ENCODE measurements around the gene FAM81A. TPM values are rescaled to one million over a fixed set of nuclear protein-coding genes. Genes with fewer than 3 reads are reported as not detected.

FAM81A gene
- total RNA-seq, 2 experiments from 2014 or later, result not detected

GRCh38 chr15:59416816-59417215, 21.2 kb upstream of the FAM81A start:
- Mint-ChIP-seq H3K4me1 (ENCODE audit: low read depth) (peaks cover 10% of the 10 kb centered on the region), H3K4me3 (no peak overlapping the region), H3K27ac (no peak overlapping the region), H3K36me3 (ENCODE audit: low read depth) (no peaks in the 10 kb centered on the region), H3K9me3 (no peaks in the 10 kb centered on the region), H3K27me3 (no peaks in the 10 kb centered on the region)
- ChIA-PET CTCF (interaction anchor here (0.5 kb wide), 1 partner anchor 274 kb away, joined by 3 read pairs; no protein-coding TSS in a partner anchor), POLR2A (no interaction called here)
- ATAC-seq (ENCODE audit: poor library complexity) (no peak), DNase-seq (no peak)
- H3K4me1 ChIP-seq (ENCODE audit: insufficient read depth, low read length), result peaks cover 12% of the 10 kb centered on the region
- peaks cover 0 to 5% of the 10 kb centered on the region in 2 experiments for H3K27me3 ChIP-seq (ENCODE audit: control insufficient read depth in 1 of 2, insufficient read depth in 2 of 2, low read length in 2 of 2)
- no peak overlapping the region for H3K4me3 ChIP-seq (ENCODE audit: low read length)
- no peaks in the 10 kb centered on the region for H3K36me3 ChIP-seq (ENCODE audit: insufficient read depth, low read length)
- no peak for TF ChIP-seq CTCF (IDR thresholded peaks at IDR 0.05)
- no peak overlapping the region for H3K27ac ChIP-seq (ENCODE audit: low read depth in 1 of 2, low read length in 2 of 2)
- intact Hi-C loops (cut with DNase I, micrococcal nuclease), result no loop called here
- no peaks in the 10 kb centered on the region for H3K9me3 ChIP-seq (ENCODE audit: control insufficient read depth in 1 of 2, insufficient read depth in 1 of 2, low read length in 2 of 2)

- H3K27me3 ChIP-seq (ENCODE audit: control insufficient read depth in 1 of 2, insufficient read depth in 2 of 2, low read length in 2 of 2), result peaks cover 0 to 5% of the 10 kb centered on the region in 2 experiments
- ChIA-PET POLR2A (no interaction called here), CTCF (no interaction called here)
- H3K36me3 Mint-ChIP-seq (ENCODE audit: low read depth), result no peaks in the 10 kb centered on the region
- no peaks in the 10 kb centered on the region for H3K9me3 Mint-ChIP-seq
- H3K9me3 ChIP-seq (ENCODE audit: control insufficient read depth in 1 of 2, insufficient read depth in 1 of 2, low read length in 2 of 2), result no peaks in the 10 kb centered on the region
- H3K4me3 Mint-ChIP-seq, result no peak overlapping the region
- no peak overlapping the region for H3K27ac Mint-ChIP-seq
- H3K27ac ChIP-seq (ENCODE audit: low read depth in 1 of 2, low read length in 2 of 2), result no peak overlapping the region
- no peak overlapping the region for H3K4me3 ChIP-seq (ENCODE audit: low read length)
- no peaks in the 10 kb centered on the region for H3K4me1 ChIP-seq (ENCODE audit: insufficient read depth, low read length)
- DNase-seq, result no peak
- no peak for TF ChIP-seq CTCF (IDR thresholded peaks at IDR 0.05)
- H3K4me1 Mint-ChIP-seq (ENCODE audit: low read depth), result no peaks in the 10 kb centered on the region
- intact Hi-C loops (cut with DNase I, micrococcal nuclease), result no loop called here
- ATAC-seq (ENCODE audit: poor library complexity), result no peak
- H3K36me3 ChIP-seq (ENCODE audit: insufficient read depth, low read length), result no peaks in the 10 kb centered on the region
- peaks cover 9% of the 10 kb centered on the region for H3K27me3 Mint-ChIP-seq
Measured at GRCh38 chr15:59419170-59419569, 18.8 kb upstream of the FAM81A start.

- Mint-ChIP-seq H3K4me3 (no peak overlapping the region), H3K27ac (no peak overlapping the region), H3K36me3 (ENCODE audit: low read depth) (no peaks in the 10 kb centered on the region), H3K9me3 (no peaks in the 10 kb centered on the region), H3K4me1 (ENCODE audit: low read depth) (no peaks in the 10 kb centered on the region), H3K27me3 (peaks cover 19% of the 10 kb centered on the region)
- Histone ChIP-seq H3K4me1 (ENCODE audit: insufficient read depth, low read length) (no peaks in the 10 kb centered on the region), H3K27ac (ENCODE audit: low read depth in 1 of 2, low read length in 2 of 2) (no peak overlapping the region), H3K36me3 (ENCODE audit: insufficient read depth, low read length) (no peaks in the 10 kb centered on the region), H3K9me3 (ENCODE audit: control insufficient read depth in 1 of 2, insufficient read depth in 1 of 2, low read length in 2 of 2) (no peaks in the 10 kb centered on the region), H3K27me3 (ENCODE audit: control insufficient read depth in 1 of 2, insufficient read depth in 2 of 2, low read length in 2 of 2) (peaks cover 0 to 5% of the 10 kb centered on the region in 2 experiments), H3K4me3 (ENCODE audit: low read length) (no peak overlapping the region)
- DNase-seq (peak in 1 of 14 experiments; percentile 27), ATAC-seq (ENCODE audit: poor library complexity) (no peak)
- intact Hi-C loops (cut with DNase I, micrococcal nuclease), result no loop called here
- CTCF ChIA-PET, result no interaction called here
- TF ChIP-seq CTCF (IDR thresholded peaks at IDR 0.05), result no peak
- POLR2A ChIA-PET, result no interaction called here
Measured at GRCh38 chr15:59420108-59420507, 17.9 kb upstream of the FAM81A start.

Data from CD4-positive, alpha-beta T cell (primary cell).